ENCODE measurements around the gene IGSF23.

DNA sequence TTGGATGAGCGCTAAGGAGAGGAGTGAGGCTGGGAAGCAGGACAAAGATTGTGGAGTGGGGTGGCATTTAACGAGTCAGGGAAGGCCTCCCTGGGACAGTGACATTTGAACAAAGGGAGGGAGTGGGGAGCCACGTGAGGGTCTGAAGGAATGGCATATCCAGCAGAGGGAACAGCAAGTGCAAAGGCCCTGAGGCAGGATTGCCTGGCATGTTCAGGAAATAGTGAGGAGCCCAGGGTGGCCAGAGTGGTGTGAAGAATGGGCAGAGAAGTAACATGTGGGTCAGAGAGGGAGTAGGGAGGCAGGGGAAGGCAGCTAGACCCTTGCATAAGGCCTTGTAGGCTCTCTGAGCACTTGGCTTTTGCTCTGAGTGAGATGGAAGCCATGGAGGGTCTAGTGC lies 15.4 kb downstream of the IGSF23 start:
- TF ChIP-seq, protein P1, sequence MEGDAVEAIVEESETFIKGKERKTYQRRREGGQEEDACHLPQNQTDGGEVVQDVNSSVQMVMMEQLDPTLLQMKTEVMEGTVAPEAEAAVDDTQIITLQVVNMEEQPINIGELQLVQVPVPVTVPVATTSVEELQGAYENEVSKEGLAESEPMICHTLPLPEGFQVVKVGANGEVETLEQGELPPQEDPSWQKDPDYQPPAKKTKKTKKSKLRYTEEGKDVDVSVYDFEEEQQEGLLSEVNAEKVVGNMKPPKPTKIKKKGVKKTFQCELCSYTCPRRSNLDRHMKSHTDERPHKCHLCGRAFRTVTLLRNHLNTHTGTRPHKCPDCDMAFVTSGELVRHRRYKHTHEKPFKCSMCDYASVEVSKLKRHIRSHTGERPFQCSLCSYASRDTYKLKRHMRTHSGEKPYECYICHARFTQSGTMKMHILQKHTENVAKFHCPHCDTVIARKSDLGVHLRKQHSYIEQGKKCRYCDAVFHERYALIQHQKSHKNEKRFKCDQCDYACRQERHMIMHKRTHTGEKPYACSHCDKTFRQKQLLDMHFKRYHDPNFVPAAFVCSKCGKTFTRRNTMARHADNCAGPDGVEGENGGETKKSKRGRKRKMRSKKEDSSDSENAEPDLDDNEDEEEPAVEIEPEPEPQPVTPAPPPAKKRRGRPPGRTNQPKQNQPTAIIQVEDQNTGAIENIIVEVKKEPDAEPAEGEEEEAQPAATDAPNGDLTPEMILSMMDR (IDR thresholded peaks at IDR 0.05), result no peak
- TF ChIP-seq POLR2A (IDR thresholded peaks at IDR 0.05), result no peak
